Measurements from ENCODE around the gene PKD2L1.

Gene PKD2L1

DNA sequence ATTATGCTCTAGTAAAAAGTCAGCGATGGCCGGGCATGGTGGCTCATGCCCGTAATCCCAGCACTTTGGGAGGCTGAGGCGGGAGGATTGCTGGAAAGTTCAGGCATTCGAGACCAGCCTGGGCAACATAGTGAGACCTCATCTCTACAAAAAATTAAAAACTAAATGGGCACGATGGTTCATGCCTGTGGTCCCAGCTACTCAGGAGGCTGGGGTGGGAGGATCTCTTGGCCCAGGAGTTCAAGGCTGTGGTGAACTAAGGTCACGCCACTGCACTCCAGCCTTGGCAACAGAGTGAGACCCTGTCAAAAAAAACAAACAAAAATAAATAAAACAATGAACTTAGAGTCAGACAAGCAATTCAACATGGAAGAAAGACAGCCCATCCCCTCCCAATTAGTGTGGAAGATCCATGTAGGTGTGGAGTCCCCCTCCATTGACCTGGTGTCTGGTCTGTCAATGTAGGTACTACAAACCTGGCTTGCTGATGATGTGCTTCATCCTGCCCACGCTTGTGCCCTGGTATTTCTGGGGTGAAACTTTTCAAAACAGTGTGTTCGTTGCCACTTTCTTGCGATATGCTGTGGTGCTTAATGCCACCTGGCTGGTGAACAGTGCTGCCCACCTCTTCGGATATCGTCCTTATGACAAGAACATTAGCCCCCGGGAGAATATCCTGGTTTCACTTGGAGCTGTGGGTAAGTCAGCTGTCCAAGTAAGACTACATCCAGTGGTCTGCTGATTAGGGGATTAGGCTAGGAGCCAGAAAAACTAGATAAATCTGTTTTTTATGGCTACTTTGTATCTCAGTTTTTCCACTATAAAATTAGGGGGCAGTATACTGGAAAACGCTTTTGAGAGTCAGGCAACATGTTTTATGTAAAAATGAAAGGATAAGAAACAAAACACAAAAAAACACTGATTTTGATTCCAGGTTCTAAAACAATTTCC is 26.3 kb upstream of the PKD2L1 start:
- no peak for DNase-seq (ENCODE audit: low read depth)

DNA sequence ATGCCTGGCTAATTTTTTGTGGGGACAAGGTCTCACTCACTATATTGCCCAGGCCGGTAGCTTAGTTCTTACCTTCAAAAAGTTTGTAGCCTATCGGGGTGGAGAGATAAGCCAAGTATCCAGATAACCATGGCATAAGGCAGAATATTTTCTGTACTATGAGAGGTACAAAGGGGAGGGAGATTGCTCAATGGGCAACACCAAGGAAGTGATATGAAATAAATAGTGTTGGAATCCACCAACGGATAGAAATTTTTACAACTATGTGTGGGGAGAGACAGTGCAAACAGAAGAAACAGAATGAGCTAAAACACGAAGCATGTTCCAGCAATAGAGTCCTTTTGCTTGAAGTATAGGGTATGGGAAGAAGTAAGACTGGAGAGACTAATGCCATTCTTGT is 25.1 kb upstream of the PKD2L1 start:
- no peak for DNase-seq (ENCODE audit: low read depth)

GRCh38 chr10:100353770-100354485 is 23.9 kb upstream of the PKD2L1 start:
- DNase-seq (ENCODE audit: low read depth), result no peak

GRCh38 chr10:100350914-100351485 is 21.0 kb upstream of the PKD2L1 start:
- no peak for DNase-seq (ENCODE audit: low read depth)

GRCh38 chr10:100349672-100350071 is 19.6 kb upstream of the PKD2L1 start:
- no peak for DNase-seq (ENCODE audit: low read depth)

DNA sequence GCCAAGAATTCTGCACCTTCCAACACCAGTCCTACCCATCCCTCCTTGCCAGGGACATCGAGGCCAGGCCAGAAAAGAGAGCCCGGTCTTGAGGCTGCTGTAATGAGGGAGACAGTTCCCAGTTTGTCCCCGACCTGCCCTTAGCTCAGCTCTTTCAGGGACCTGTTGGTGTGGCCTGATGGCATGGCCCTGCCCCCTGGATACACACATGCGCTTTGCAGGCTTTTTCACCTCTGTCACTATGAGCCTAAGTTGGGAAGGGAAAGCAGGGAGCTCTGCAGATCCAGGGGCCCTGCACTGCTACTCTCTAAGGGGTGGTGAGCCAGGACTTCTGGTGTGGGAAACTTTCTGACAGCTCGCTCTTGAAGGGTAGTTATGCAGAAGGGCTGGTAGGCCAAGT is 19.1 kb upstream of the PKD2L1 start:
- no peak for DNase-seq (ENCODE audit: low read depth)

GRCh38 chr10:100348389-100348927 is 18.4 kb upstream of the PKD2L1 start:
- DNase-seq (ENCODE audit: low read depth), result no peak

GRCh38 chr10:100347568-100348195 is 17.7 kb upstream of the PKD2L1 start:
- DNase-seq (ENCODE audit: low read depth), result no peak

DNA sequence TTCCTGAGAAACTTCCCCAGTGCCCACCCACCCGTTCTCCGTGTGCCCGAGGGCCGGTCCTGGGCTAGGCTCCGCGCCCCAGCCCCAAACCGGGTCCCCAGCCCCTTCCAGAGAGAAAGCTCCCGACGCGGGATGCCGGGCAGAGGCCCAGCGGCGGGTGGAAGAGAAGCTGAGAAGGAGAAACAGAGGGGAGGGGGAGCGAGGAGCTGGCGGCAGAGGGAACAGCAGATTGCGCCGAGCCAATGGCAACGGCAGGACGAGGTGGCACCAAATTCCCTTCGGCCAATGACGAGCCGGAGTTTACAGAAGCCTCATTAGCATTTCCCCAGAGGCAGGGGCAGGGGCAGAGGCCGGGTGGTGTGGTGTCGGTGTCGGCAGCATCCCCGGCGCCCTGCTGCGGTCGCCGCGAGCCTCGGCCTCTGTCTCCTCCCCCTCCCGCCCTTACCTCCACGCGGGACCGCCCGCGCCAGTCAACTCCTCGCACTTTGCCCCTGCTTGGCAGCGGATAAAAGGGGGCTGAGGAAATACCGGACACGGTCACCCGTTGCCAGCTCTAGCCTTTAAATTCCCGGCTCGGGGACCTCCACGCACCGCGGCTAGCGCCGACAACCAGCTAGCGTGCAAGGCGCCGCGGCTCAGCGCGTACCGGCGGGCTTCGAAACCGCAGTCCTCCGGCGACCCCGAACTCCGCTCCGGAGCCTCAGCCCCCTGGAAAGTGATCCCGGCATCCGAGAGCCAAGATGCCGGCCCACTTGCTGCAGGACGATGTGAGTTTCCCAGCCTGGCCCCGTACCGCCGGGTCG is 16.9 kb upstream of the PKD2L1 start, which contains the start of gene SCD:
SCD (plus strand) TSS at position 469 of the 803 bp plus-strand sequence; CDS start at position 741, 272 bp downstream.
- DNase-seq (ENCODE audit: low read depth), result no peak

- DNase-seq (ENCODE audit: low read depth), result no peak
These were observed 16.3 kb upstream of the PKD2L1 start for GRCh38 chr10:100346351-100346764.

- DNase-seq (ENCODE audit: low read depth), result no peak
These were observed 15.7 kb upstream of the PKD2L1 start for GRCh38 chr10:100345570-100346330.

- DNase-seq (ENCODE audit: low read depth), result no peak
These were observed 14.3 kb upstream of the PKD2L1 start for GRCh38 chr10:100344241-100344788.

DNA sequence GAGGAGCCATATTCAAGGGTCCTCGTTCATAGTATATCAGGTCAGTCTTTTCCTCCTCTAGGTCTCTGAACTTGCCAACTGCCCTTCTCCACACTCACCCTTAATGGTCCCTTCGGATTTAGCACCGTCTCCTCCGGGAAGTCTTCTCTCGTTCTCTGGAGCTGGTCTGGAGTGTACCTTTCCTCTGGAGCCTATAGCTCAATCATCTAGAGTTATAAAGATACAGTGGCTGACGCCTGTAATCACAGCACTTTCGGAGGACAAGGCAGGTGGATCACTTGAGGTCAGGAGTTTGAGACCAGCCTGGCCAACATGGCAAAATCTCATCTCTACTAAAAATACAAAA is 12.6 kb upstream of the PKD2L1 start:
- DNase-seq (ENCODE audit: low read depth), result no peak

DNA sequence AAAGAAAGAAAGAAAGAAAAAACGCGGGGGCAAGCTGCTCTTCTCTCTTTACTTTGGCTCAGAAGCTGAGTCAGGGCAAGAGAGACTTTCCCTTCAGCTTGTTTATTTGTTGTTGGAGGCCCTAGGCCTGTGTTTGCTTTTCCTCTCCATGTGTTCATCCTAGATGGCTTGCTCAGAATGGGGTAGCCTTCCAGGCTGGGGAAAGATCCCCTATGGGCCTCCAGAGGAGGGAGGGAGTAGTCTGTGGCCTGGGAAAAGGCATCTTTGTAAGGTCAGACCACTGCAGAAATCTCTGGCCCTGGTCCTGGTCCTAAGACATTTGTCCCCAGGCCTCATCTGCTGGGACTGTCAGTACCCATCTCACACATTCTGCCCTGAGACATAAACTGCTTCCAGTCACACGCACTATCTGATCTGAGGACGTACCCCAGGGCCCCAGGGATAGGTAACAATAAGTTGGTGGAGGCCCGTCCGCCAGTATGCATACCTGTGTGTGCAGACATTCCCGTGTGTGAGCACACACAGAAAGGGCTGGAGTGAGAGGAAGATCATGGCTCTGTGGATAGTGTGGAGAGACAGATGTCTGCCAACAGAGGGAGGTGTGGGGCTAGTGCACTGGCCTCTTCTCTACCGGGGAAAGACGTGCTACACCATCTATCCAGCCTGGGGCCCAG is 12.1 kb upstream of the PKD2L1 start:
- DNase-seq (ENCODE audit: low read depth), result no peak

GRCh38 chr10:100340948-100341847 is 11.2 kb upstream of the PKD2L1 start:
- DNase-seq (ENCODE audit: low read depth), result no peak

DNA sequence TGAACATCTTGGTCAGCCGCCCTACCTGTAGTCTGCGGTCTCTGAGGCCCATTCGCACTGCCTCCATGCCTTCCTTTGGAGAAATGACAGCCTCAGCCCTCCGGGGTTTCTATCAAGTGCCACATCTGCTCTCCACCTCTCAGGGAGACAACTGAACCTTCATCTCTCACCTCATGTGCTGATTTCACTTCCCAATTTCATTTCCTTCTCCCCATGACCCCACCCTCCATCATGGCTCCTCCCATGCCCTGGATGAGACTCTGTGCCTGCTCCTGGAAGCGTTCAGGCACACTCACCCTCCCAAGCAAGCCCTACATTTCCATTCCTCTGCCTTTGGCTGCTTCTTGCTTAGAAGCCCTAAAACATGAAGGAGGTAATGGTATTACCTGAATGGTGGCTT is 9.2 kb upstream of the PKD2L1 start:
- DNase-seq (ENCODE audit: low read depth), result no peak

- no peak for DNase-seq (ENCODE audit: low read depth)
These were observed 8.5 kb upstream of the PKD2L1 start for GRCh38 chr10:100338434-100339036.

DNA sequence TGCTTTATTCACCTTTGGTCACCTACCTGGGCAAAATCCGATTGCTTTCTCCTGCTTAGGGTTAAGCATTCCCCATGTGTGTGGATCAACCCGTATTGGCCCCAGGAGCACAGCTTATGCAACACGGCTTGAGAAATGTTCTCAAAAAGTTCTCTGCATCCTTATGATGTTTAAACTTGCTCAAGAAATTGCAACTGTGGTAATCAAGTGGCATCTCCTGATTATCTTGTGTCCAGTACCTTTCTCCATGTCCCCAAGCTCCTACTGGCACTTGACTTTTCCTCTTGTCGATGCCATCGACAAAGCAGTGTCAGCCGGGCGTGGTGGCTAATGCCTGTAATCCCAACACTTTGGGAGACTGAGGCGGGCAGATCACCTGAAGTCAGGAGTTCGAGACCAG is 4.7 kb upstream of the PKD2L1 start:
- no peak for DNase-seq (ENCODE audit: low read depth)
